GM19240 (cell line): Measurements from ENCODE around the gene NR1H2.
"Not testable (repeated sequence)": the region's sequence is repeated elsewhere in the genome, so short reads cannot be mapped to it uniquely, and the experiment has no call there.

Experiments used
- DNase-seq: peaks from one replicate; pipeline ENCODE4 v3.0.0; 2011; ENCODE audit warnings: low spot score; ENCODE audit not compliant: insufficient read length

NR1H2 gene

DNA sequence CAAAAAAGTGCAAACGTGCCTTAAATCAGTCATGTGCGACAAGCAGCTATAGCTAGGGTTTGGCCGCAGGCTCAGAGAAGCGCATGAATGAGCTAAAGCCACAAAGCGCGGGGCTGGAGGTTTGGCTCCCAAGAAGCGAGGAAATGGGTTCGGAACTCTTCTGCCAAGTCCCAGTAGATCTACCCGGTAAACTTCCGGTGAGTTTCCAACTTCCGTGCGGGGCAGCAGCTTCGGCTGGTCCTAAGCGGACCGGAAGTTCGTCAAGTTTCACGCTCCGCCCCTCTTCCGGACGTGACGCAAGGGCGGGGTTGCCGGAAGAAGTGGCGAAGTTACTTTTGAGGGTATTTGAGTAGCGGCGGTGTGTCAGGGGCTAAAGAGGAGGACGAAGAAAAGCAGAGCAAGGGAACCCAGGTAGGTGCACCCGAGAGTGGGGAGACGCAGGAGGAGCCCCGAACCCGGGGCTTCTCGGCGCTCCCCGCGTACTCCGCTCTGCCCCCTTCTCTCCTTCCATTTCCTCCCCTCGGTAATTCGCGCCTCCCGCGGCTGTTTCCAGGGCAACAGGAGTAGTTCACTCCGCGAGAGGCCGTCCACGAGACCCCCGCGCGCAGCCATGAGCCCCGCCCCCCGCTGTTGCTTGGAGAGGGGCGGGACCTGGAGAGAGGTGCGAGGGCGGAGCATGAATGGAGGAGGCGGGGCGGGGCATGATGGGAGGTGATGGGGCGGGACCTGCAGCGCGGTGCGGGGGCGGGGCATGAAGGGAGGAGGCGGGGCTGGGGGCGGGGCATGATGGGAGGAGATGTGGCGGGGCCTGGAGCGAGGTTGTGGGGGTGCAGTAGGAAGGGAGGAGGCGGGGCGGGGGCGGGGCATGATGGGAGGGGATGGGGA lies at the start of gene NR1H2:
Gene NR1H2 (plus strand): TSS at position 292 of the 885 bp plus-strand sequence. CDS start 1,149 bp downstream, outside the sequence.
- peak; percentile 79 for DNase-seq

DNA sequence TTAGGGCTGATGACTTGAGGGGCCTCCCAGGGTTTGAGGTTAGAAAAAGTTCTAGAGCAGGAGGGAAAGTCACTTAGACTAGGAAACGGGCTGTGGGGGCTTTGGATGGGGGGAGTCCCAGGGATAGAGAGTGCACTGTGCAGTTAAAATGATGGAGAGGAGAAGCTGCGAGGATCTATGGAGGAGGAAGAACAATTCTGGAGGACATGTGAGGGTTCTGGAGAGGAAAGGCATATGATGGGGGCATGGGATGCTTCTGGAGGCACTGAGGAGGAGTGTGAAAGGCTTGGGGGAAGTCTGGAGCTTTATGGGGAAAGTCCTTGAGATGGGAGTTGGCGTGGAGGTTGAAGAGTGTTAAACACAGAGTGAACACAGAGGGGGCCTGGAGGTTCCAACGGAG lies 49.2 kb upstream of the NR1H2 start:
- DNase-seq, result no peak

DNA sequence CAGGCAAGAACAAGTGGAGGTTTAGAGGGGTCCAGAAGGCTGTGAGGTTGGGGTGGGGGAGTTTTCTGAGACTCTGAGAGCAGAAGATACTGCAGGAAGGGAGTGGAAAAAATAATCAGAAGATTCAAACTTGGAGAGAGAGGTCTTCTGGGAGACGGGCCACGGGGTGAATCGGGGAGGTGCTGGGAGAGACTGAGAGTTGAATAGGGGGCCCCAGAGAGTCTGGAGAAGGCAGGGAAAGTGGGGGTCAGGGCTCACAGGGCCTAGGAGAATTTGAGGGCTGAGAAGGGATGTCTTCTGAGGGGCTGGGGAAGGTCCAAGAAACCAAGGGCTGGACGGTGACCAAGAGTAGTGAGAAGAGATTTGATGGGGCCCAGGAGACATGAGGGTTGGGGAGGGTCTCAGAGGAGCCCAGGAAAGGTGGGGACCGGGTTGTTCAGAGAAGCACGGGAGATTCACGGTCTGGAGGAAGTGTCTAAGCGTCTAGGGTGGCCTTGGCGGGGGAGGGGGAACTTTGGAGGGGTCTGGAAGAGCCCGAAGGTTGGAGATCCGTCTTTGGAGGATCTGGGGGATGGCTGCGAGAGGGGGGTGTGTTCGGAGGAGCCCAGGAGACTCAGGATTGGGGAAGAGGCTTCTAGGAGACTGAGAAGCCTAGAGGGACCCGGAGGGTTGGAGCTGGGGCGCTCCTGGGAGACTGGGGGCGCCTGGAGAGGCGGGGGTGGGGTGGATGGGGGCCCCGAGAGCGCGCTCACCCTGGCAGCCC lies 48.6 kb upstream of the NR1H2 start:
- DNase-seq, result no peak

DNA sequence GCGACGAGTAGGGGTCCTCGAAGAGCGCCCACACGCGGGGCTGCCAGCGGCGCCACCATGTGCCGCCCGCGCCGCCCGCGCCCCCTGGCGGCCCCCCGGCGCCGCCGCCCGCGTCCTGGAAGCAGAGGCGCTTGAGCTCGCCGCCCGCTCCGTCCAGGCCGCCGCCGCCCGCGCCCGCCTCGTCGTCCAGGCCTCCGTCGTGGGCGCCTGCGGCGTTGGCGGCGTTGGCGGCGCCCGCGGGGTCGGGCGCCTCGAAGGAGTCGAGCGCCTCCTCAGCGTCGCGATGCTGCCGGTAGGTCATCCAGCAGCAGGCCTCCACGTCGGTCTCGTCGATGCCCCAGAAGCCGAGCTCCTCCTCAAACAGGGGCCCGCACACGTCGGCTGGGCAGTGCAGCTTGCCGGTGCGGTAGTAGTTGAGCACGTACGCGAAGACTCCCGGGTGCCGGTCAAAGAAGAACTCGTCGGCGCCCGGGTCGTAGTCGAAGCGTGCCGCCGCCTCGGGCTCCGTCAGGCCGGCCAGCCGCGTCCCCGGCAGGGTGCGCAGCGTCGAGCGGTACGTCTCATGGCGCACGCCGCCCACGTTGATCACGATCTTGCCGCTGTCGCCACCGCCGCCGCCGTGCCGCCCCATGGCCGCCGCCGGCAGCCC lies 47.9 kb upstream of the NR1H2 start:
- DNase-seq, result no peak

DNA sequence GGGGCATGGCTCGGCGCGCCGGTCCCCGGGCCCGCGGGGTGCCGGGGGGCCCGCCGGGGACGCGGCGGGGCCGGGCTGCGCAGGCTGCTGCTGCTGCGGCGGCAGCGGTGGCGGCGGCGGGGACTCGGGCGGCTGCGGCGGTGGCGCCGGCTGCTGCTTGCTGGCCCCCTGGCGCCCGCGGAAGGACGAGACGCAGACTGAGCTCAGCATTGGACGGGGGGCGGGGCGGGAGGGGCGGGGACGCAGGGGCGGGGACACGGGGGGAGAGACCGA lies 47.4 kb upstream of the NR1H2 start:
- DNase-seq, result no peak

DNA sequence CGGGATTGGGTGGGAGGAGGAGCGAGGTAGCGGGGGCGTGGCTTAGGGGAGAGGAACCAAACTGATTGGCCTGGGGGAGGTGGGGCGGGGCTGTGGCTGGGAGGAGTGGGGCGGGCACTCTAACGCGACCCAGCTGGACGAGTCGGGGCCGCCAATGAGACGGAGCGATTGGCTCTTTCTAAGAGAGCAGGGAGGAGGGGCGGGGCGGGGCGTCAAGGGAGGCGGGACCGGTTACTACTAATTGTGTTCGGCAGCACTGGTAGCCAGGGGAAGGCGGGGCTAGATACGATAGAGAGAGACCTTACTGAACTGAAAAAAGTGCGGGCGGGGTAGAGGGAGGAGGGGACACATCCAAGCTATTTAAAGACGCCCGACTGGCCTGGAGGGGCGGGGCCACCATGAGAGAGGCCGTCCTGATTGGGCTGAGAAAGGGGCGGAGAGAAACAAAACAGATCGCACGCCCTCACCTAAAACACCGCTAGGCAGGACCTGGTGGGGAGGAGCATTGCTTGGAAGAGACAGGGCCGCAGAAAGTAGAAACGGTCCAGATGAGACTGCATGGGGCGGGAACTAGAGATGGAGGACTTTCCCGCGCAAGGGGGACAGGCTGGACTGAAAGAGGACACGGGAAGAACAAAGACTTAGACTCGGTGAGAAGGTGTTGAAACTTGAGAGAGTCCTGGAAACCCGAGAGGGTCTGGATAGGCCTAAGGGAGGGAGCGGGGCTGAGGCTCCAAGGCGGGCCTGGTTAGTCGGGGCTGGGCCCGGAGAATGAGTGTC lies 46.9 kb upstream of the NR1H2 start, which contains the start of gene KCNC3:
Gene KCNC3 (minus strand): TSS at position 232 of the 780 bp plus-strand sequence. CDS start 295 bp downstream, outside the sequence.
- peak; percentile 94 for DNase-seq

DNA sequence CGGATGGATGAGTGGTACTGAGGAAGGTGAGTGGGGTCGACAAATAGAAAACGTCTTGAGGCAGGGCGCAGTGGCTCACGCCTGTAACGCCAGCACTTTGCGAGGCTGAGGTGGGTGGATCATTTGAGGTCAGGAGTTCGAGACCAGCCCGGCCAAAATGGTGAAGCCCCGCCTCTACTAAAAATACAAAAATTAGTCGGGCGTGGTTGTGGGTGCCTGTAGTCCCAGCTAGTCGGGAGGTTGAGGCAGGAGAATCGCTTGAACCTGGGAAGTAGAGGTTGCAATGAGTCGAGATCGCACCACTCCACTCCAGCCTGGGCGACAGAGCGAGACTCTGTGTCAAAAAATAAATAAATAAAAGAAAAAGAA lies 46.3 kb upstream of the NR1H2 start:
- not testable (repeated sequence) for DNase-seq

DNA sequence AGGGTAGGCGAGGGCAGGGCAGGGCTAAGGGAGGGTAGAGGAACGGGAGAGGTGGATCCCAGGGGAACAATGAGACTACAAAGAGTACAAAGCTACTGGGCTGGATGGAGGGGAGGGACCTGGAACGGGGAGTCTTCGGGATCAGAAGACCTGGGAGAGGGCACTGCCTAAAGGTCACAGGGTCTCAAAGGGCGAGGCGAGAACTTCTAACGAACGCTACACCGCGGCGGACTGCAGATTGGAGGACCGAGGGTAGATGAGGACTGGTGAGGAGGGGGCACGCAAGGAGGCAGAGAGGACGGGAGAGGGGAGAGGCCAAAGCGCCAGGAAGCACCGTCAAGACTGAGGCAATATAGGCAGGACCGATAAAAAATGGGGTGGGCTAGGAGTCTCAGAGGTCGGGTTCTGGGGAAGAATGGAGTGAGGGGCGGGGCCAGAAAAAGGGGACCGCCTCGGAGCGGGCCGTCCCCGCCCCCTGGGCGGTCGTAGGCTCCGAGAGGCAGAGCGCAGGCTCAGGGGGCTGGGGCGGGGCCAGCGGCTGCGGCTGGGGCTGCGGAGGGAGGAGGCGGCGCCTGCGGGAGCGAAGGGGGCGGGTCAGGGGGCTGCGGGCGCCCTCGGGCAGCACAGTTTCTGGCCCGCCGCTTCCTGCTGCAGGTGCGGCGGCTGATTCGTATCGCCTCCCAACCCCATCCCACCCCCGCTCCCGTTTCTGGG lies 45.7 kb upstream of the NR1H2 start:
- DNase-seq, result no peak

DNA sequence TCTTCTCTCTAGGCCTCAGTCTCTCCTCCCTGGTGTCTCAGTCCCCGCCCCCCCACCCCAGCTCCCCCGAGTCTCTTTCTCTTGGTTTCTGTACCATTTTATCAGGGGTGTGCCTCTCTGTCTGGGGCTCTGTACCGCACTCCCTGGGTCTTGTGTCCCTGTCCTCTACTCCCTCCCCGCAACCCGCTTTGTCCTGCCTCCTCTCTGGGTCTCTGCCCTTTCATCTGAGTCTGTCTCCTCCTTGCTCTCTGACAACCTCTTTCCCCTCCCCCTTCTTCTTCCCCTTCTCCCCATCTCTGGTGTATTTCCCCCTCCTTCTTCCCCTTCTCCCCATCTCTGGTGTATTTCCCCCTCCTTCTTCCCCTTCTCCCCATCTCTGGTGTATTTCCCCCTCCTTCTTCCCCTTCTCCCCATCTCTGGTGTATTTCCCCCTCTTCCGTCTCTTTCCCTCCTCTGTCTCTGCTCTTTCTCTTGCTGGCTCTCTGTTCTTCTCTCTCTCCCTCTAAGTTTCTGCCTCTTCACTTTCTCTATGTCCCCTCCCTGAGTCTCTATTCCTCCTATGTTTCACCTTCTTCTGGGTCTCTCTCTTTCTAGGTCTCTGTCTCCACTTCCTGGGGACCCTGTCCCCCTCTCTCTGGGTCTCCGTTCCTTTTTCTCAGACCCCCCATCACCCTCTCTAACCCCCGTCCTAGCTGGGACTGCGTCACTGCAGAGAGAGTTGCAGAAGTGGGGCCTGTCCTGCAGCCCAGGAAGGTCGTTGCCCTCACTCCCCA lies 44.9 kb upstream of the NR1H2 start:
- no peak for DNase-seq

DNA sequence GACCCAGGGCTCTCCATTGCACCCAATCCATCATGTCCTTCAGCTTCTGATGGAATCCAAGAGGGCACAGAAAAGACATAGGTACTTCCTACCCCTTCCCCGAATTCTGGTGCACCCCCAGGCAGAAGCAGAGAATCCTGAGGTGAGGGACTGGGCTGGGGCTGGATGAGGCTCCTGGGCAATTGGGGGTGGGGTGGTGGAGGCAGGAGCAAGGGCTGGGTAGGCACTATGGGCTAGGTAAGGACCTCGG lies 44.3 kb upstream of the NR1H2 start:
- no peak for DNase-seq

DNA sequence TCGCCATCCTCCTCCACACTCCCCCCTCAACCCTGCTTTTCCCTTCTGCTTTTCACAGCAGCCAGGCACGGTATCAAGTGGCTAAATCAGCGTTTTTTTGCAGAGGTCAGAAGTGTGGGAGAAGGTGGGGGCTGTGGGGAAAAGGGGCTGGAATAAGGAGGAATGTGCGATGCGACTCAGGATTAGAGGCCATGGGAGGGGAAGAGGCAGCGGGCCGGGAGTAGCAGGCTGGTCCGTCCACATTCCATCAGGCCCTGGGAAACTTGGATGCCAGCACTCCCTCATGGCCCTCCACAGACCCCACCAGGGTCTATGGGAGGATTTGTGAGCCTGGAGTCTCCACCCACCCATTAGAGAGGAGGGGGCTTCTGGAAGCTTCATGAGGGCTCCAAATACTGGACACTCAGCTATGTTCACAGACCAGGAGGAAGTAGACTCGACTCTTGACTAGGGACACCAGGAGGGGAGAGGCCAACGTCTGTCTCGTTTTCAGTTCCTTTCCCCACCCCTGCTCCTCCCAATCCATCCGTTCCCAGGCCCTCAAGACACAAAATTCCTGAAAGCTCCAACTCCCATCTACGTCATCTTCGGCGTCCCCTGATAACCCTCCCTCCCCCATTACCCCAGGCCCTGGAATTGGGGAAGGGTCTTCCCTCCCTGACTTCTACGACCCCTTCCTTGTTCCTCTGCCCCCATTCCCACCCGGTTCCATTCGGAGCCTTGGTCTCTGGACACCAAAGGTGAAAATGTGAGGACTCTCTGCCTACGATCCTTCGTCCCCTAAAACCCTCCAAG lies 43.8 kb upstream of the NR1H2 start:
- no peak for DNase-seq

DNA sequence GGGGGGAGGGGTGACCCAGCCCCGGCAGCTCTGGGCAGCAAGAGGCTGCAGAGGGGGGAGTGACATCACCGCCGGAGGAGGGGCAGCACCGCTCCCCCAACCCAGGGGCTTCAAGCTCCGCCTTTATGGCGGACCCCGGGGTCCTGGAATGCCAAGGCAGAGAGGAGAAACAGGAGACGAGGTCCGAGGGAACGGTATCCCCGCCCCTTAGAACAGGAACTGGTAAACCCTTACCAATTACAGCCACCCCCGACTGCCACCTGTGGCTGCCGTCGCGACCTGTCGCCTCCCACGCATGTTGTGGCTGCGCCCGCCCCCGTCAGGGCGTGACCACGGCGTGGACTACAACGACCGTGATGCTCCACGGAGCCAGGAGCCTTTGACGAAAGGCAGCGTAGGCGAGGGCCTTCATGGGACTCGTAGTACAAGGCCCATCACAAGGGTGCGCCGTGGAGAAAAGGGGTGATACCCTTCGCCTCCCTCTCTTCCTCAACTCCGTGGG lies 43.0 kb upstream of the NR1H2 start:
- DNase-seq, result no peak

DNA sequence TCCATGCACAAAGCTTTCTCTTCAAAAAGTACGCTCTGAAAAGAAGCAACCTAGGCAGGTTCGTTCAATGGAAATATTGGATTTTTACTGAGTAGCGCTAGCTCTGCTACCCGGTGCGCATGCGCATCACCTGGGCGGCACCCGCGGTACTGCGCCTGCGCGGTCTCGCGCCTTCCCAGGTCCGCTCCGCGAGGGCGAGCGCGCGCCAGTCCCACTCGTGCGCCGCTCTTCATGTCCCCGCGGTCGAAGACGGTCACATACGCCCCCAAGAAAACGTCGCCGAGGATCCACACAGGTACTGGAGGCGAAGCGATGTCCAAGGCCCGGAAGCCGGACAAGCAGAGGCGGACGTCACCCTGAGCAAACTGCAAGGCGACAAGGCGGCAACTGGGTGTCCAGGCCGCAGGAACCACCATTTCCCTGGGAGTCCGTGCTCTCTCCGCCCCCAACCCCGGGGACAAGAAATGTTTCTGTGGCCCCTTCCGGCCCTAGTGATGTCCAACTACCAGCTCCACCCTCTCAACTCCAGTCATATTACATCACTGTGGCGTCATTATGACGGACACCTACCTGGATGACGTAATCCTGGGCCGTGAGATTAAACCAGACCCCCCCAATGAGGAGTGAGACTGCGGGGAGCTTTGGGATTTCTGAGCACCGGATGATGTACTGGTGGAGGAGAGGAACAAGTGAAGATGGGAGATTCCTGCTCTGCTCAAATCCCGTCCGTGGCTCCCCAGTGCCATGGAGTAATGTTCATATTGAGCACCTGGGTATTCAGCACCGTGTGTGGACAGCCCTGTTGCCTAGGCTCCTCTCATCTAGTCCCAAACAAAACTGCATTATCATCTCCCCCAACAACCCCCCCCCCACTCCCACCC lies 42.3 kb upstream of the NR1H2 start:
- DNase-seq, result no peak

DNA sequence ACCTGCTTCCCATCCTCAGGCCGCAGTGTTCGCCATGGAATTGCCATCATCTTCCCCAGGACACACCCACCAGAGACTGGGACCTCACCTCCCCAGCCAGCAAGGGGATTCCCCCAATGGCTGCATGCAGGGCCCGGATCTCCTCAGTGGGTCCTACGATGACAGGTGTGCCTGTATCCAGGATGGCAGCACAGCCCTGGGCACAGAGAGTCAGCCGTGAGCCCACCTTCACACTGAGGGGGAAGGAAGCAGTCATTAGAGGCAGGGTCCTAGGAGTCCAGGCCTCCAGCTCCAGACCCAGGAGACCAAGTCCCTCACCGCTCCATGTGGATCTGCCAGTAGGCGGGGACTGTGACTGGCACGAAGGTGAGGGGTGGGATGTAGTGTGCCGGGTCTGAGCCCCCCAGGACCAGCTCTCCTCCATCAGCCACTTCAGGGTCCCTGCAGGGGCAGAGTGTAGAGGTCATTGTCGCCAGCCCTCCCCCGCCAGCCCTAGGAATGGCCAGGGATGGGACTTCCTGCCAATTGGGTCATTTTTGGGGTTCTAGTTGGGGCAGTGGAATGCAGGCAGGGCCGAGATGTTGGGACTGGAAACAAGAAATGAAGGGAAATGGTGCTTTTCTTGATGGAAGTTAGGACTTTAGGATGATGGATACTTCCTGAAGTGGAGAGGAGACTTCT lies 41.4 kb upstream of the NR1H2 start:
- no peak for DNase-seq

DNA sequence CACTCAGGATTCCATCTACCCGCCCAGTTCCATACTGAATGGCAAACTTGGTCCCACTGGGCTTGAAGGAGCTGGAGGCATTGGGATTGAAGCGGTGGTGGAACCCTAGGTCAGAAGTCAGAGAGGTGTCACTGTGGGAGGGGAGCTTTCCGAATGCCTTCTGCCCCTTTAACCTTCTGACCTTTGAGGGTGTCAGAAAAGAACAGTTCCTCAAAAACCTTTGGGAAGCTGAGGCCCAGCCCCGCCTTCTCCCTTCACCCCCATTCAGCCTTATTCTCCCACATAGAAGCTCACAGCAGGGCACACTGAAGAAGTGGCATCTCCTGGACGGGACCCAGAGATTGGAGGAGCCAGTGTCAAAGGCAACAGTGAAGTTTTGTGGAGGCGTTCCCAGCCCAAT lies 39.2 kb upstream of the NR1H2 start:
- not testable (repeated sequence) for DNase-seq

DNA sequence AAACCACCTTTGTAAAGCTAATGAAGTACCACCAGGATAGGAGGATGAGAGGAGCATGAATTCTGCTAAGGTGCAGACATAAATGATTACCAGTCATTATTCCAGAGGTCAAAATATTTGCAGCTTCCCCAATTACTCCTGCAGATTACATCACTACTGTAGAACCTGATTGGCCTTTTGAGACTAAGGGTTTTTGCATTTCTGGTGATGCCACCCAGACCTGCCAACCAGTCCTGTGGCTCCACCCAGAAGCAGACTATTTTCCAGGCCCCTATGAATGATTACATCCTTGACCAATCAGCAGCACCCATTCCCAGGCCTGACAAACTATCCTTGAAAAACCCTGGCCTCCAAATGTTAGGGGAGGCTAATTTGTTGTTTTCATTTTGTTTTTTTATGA lies 35.9 kb upstream of the NR1H2 start:
- no peak for DNase-seq

DNA sequence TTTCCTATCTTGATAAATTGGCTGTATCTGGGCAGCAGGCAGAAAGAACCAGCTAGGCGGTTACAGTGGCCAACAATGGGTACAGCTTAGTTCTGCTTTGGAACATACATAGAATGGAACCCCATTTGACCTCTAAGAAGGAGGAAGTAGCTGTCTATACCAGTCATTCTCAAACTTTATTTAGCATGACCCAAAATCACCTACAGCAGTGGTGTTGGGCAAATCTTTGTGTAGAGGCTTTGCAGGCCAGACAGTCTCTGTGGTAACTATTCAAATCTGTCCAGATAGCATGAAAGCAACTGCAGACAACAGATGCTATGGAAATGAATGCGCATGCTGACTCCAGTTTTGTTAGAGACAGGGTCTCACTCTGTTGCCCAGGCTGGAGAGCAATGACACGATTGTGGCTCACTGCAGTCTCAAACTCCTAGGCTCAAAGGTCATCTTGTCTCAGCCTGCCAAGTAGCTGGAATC lies 35.1 kb upstream of the NR1H2 start:
- no peak for DNase-seq
